SK-N-SH treated with all-trans-retinoic acid at 6 μM for 48 hours (cell line): ENCODE data around the gene HNRNPC.

ENCODE experiments used
- ATAC-seq: fragments of 200-7000 bp; cut with Tn5 transposase; 3 replicates; pipeline ENCODE4 v1.9.1; 2020; ENCODE audit warnings: mild to moderate bottlenecking, moderate library complexity
- BACH2 ChIP-seq: fragments of 250-450 bp; sonication (Bioruptor Pico); IDR thresholded peaks from 2 replicates; pipeline ENCODE4 v1.9.0; 2021; ENCODE audit warnings: mild to moderate bottlenecking, borderline replicate concordance
- CSRNP3 ChIP-seq: fragments of 250-450 bp; sonication (Bioruptor Pico); IDR thresholded peaks from 2 replicates; pipeline ENCODE4 v1.5.1; 2021; ENCODE audit warnings: mild to moderate bottlenecking, moderate library complexity
- ESRRG ChIP-seq: fragments of 250-450 bp; sonication (Bioruptor Pico); IDR thresholded peaks from 2 replicates; pipeline ENCODE4 v1.6.1; 2021; ENCODE audit warnings: mild to moderate bottlenecking
- GLIS3 ChIP-seq: fragments of 250-450 bp; sonication (Bioruptor Pico); IDR thresholded peaks from 2 replicates; pipeline ENCODE4 v1.5.0; 2020; ENCODE audit warnings: mild to moderate bottlenecking, moderate library complexity
- ISL1 ChIP-seq: fragments of 250-450 bp; sonication (Bioruptor Pico); IDR thresholded peaks from 2 replicates; pipeline ENCODE4 v2.1.2; 2022; ENCODE audit warnings: mild to moderate bottlenecking, moderate library complexity
- OSR1 ChIP-seq: fragments of 250-450 bp; sonication (Bioruptor Pico); IDR thresholded peaks from 2 replicates; pipeline ENCODE4 v1.8.0; 2022; ENCODE audit warnings: moderate library complexity, mild to moderate bottlenecking, inconsistent platforms
- PATZ1 ChIP-seq: fragments of 250-450 bp; sonication (Bioruptor Pico); IDR thresholded peaks from 2 replicates; pipeline ENCODE4 v1.8.0; 2020; ENCODE audit warnings: mild to moderate bottlenecking, moderate library complexity, borderline replicate concordance
- PPARA ChIP-seq: fragments of 250-450 bp; sonication (Bioruptor Pico); IDR thresholded peaks from 2 replicates; pipeline ENCODE4 v1.5.0; 2020; ENCODE audit warnings: mild to moderate bottlenecking, borderline replicate concordance
- RARB ChIP-seq: fragments of 250-450 bp; sonication (Bioruptor Pico); IDR thresholded peaks from 2 replicates; pipeline ENCODE4 v1.8.0; 2021; ENCODE audit warnings: mild to moderate bottlenecking, moderate library complexity
- SNAI2 ChIP-seq: fragments of 250-450 bp; sonication (Bioruptor Pico); IDR thresholded peaks from 2 replicates; pipeline ENCODE4 v1.5.0; 2020; ENCODE audit warnings: mild to moderate bottlenecking, moderate library complexity
- TOX ChIP-seq: fragments of 250-450 bp; sonication (Bioruptor Pico); IDR thresholded peaks from 2 replicates; pipeline ENCODE4 v1.8.0; 2021; ENCODE audit warnings: mild to moderate bottlenecking, moderate library complexity, borderline replicate concordance
- TSHZ2 ChIP-seq: fragments of 250-450 bp; sonication (Bioruptor Pico); IDR thresholded peaks from 2 replicates; pipeline ENCODE4 v1.5.0; 2020; ENCODE audit warnings: mild to moderate bottlenecking, moderate library complexity
- ZC3H10 ChIP-seq: fragments of 250-450 bp; sonication (Bioruptor Pico); IDR thresholded peaks from 2 replicates; pipeline ENCODE4 v1.5.1; 2021; ENCODE audit warnings: mild to moderate bottlenecking, moderate library complexity
- ZFP3 ChIP-seq: fragments of 250-450 bp; sonication (Bioruptor Pico); IDR thresholded peaks from 2 replicates; pipeline ENCODE4 v1.5.0; 2020; ENCODE audit warnings: mild to moderate bottlenecking, moderate library complexity
- ZNF565 ChIP-seq: fragments of 450-650 bp; formaldehyde crosslinking; conservative IDR thresholded peaks from 2 replicates; pipeline ENCODE4 v1.5.0; 2020; ENCODE audit warnings: low read depth, mild to moderate bottlenecking, moderate library complexity
- ZNF70 ChIP-seq: fragments of 450-650 bp; formaldehyde crosslinking; IDR thresholded peaks from 2 replicates; pipeline ENCODE4 v1.5.0; 2020; ENCODE audit warnings: mild to moderate bottlenecking, moderate library complexity
- ZNF8 ChIP-seq: fragments of 450-650 bp; formaldehyde crosslinking; IDR thresholded peaks from 2 replicates; pipeline ENCODE4 v1.5.0; 2020; ENCODE audit warnings: mild to moderate bottlenecking, moderate library complexity

HNRNPC gene

GRCh38 chr14:21251215-21251614 is 18.0 kb downstream of the HNRNPC start:
- no peak for ATAC-seq
- no peak for TF ChIP-seq ZNF70
- TF ChIP-seq BACH2 (CRISPR knock-in tag) = no peak
- no peak for TF ChIP-seq OSR1 (CRISPR knock-in tag)
- no peak for TF ChIP-seq SNAI2 (CRISPR knock-in tag)
- no peak for TF ChIP-seq CSRNP3 (CRISPR knock-in tag)
- TF ChIP-seq RARB = no peak
- no peak for TF ChIP-seq TSHZ2 (CRISPR knock-in tag)
- no peak for TF ChIP-seq ISL1
- no peak for TF ChIP-seq PATZ1 (CRISPR knock-in tag)

GRCh38 chr14:21248739-21249411 is 20.4 kb downstream of the HNRNPC start:
- no peak for ATAC-seq
- TF ChIP-seq OSR1 (CRISPR knock-in tag) = no peak
- TF ChIP-seq RARB = no peak
- no peak for TF ChIP-seq ZFP3 (CRISPR knock-in tag)
- TF ChIP-seq ZC3H10 (CRISPR knock-in tag) = no peak
- no peak for TF ChIP-seq GLIS3 (CRISPR knock-in tag)
- TF ChIP-seq ZNF8 (CRISPR knock-in tag) = no peak
- TF ChIP-seq PPARA (CRISPR knock-in tag) = no peak
- TF ChIP-seq BACH2 (CRISPR knock-in tag) = no peak
- no peak for TF ChIP-seq TOX (CRISPR knock-in tag)
- no peak for TF ChIP-seq TSHZ2 (CRISPR knock-in tag)
- no peak for TF ChIP-seq ESRRG (CRISPR knock-in tag)
- no peak for TF ChIP-seq CSRNP3 (CRISPR knock-in tag)
- TF ChIP-seq ZNF70 = no peak
- no peak for TF ChIP-seq ISL1
- no peak for TF ChIP-seq ZNF565 (CRISPR knock-in tag)
- no peak for TF ChIP-seq PATZ1 (CRISPR knock-in tag)
- TF ChIP-seq, all 23 proteins: peak for 0
